ENCODE measurements around the gene MPZ.

DNA sequence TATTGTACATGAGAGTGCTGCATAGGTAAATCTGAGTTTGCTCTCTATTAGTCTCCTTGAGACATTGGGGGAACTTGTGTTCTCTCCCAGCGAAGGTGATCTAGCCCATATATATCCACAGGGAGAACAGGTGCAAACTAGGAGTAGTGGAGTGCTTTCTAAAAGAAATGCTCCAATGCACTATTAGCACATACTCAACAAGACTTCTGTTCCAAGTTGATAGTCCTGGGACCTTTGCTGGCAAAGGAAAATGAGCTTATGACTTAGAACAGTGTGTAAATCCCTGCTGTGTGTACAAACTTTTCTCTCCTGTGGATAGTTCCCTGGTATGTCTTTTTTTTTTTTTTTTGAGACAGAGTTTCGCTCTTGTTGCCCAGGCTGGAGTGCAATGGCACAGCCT, 32.4 kb upstream of the MPZ start:
- TF ChIP-seq, protein P1, sequence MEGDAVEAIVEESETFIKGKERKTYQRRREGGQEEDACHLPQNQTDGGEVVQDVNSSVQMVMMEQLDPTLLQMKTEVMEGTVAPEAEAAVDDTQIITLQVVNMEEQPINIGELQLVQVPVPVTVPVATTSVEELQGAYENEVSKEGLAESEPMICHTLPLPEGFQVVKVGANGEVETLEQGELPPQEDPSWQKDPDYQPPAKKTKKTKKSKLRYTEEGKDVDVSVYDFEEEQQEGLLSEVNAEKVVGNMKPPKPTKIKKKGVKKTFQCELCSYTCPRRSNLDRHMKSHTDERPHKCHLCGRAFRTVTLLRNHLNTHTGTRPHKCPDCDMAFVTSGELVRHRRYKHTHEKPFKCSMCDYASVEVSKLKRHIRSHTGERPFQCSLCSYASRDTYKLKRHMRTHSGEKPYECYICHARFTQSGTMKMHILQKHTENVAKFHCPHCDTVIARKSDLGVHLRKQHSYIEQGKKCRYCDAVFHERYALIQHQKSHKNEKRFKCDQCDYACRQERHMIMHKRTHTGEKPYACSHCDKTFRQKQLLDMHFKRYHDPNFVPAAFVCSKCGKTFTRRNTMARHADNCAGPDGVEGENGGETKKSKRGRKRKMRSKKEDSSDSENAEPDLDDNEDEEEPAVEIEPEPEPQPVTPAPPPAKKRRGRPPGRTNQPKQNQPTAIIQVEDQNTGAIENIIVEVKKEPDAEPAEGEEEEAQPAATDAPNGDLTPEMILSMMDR (IDR thresholded peaks at IDR 0.05): no peak
- no peak for TF ChIP-seq POLR2A (IDR thresholded peaks at IDR 0.05)
